Smooth muscle cell (in vitro differentiated cells): ENCODE measurements around the gene GLIPR2. TPM values are rescaled to one million over a fixed set of nuclear protein-coding genes. Genes with fewer than 3 reads are reported as not detected.
"Not testable (repeated sequence)": the region's sequence is repeated elsewhere in the genome, so short reads cannot be mapped to it uniquely, and the experiment has no call there.

Source experiments
- DNase-seq: peaks from one replicate; lab custom pipeline; 2025; ENCODE audit not compliant: unreplicated experiment; lab: John Stamatoyannopoulos, UW
- H2AFZ ChIP-seq: fragments of 200-600 bp; sonication (generic); 2 replicates; pipeline ENCODE4 v1.6.0; 2016; ENCODE audit warnings: antibody characterized with exemption, low read depth, mild to moderate bottlenecking
- H3F3A ChIP-seq: fragments of 200-600 bp; sonication (generic); 2 replicates; pipeline ENCODE4 v1.6.0; 2017; ENCODE audit warnings: antibody characterized with exemption, low read depth
- H3K27ac ChIP-seq: fragments of 200-600 bp; sonication (generic); 2 replicates; pipeline ENCODE4 v1.5.1; 2016; ENCODE audit warnings: low read depth, mild to moderate bottlenecking
- H3K27me3 ChIP-seq: fragments of 200-600 bp; sonication (generic); 2 replicates; pipeline ENCODE4 v1.6.1; 2016; ENCODE audit warnings: low read depth, mild to moderate bottlenecking
- H3K36me3 ChIP-seq: fragments of 200-600 bp; sonication (generic); 2 replicates; pipeline ENCODE4 v1.5.1; 2016; ENCODE audit warnings: low read depth
- H3K4me1 ChIP-seq: fragments of 200-600 bp; sonication (generic); 2 replicates; pipeline ENCODE4 v1.5.1; 2016; ENCODE audit warnings: low read depth
- H3K4me2 ChIP-seq: fragments of 200-600 bp; sonication (generic); 2 replicates; pipeline ENCODE4 v1.6.0; 2016; ENCODE audit warnings: mild to moderate bottlenecking
- H3K4me3 ChIP-seq: fragments of 200-600 bp; sonication (generic); 2 replicates; pipeline ENCODE4 v1.5.1; 2016; ENCODE audit warnings: mild to moderate bottlenecking
- H3K79me2 ChIP-seq: fragments of 200-600 bp; sonication (generic); 2 replicates; pipeline ENCODE4 v1.6.0; 2016; ENCODE audit warnings: low read depth, mild to moderate bottlenecking
- H3K9ac ChIP-seq: fragments of 200-600 bp; sonication (generic); 2 replicates; pipeline ENCODE4 v1.6.0; 2016; ENCODE audit warnings: low read depth
- H3K9me3 ChIP-seq: fragments of 200-600 bp; sonication (generic); replicated peaks from 2 replicates; pipeline ENCODE4 v1.5.1; 2016; ENCODE audit warnings: low read depth
- H4K20me1 ChIP-seq: fragments of 200-600 bp; sonication (generic); 2 replicates; pipeline ENCODE4 v1.6.0; 2016; ENCODE audit warnings: low read depth
- WGBS: methylation state at CpG from one replicate; pipeline ENCODE4 v1.1.7; 2016; ENCODE audit warnings: low lambda C conversion rate; 5-methylcytosine and 5-hydroxymethylcytosine counted together
- polyA plus RNA-seq: library from polyadenylated mRNA; unstranded; fragments of >200 nt; fragmentation: Nextera tagmentation; extraction: Ambion mirVana; gene quantifications from 2 replicates; pipeline ENCODE4 v1.2.1, GENCODE V29; 2016
- total RNA-seq: library from RNA; depleted of rRNA; stranded (reverse); fragments of >200 nt; gene quantifications from 2 replicates; pipeline ENCODE4 v1.2.3, GENCODE V29; 2014
- TF ChIP-seq, protein P1 (sequence below): fragments of 200-600 bp; sonication (generic); IDR thresholded peaks from 2 replicates; pipeline ENCODE4 v1.5.1; 2017; ENCODE audit warnings: borderline replicate concordance, mild to moderate bottlenecking, antibody characterized with exemption; ENCODE audit not compliant: insufficient read depth, poor library complexity, severe bottlenecking

GLIPR2 gene, protein sequence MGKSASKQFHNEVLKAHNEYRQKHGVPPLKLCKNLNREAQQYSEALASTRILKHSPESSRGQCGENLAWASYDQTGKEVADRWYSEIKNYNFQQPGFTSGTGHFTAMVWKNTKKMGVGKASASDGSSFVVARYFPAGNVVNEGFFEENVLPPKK
- 30.7 and 35.8 TPM in 2 replicates for total RNA-seq
- polyA plus RNA-seq, result 91.1 and 121 TPM in 2 replicates

DNA sequence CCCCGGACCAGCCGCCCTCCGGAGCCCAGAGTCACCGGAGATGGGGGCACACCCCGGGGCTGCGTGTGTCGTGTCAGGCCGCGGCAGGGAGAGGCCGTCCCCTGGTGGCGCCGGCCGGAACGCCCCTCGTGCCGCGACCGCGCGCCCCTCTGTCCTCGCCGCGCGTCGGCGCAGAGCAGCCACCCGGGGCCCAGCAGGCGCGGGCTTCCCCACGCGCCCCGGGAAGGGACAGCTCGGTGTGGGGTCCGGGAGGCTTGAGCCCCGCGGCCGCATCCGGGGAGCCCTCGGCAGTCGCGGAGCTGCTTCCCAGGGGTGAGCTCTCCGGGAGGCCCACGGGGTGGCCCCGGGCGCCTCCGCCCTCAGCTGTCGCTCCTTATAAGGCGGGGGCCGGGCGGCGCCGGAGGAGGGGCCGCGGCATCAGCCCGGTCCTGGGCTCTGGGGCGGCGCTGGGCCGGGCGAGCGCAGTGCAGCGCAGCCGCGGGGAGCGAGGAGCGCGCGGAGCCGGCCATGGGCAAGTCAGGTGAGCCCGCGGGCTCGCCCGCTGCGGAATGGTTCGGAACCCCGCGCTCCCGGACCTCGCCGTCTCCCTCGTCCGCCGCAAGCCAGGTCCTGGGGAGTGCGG is at the start of gene GLIPR2:
GLIPR2 (plus strand) TSS at position 462 of the 622 bp plus-strand sequence; CDS start at position 508, 46 bp downstream.
- DNase-seq, result no peak
- Histone ChIP-seq H4K20me1 (peaks cover 16% of the 10 kb centered on the region), H3K9me3 (no peaks in the 10 kb centered on the region), H3K4me1 (peaks cover 14% of the 10 kb centered on the region), H3K4me3 (peak within 1 kb of the TSS; percentile 82), H3K27ac (no peak within 1 kb of the TSS), H3K9ac (peak within 1 kb of the TSS; percentile 57), H2AFZ (peak within 1 kb of the TSS; percentile 84), H3K79me2 (peaks cover 30% of the 10 kb centered on the region), H3K4me2 (peak within 1 kb of the TSS; percentile 99), H3F3A (peaks cover 3% of the 10 kb centered on the region), H3K27me3 (no peaks in the 10 kb centered on the region), H3K36me3 (no peaks in the 10 kb centered on the region)
- TF ChIP-seq, protein P1, sequence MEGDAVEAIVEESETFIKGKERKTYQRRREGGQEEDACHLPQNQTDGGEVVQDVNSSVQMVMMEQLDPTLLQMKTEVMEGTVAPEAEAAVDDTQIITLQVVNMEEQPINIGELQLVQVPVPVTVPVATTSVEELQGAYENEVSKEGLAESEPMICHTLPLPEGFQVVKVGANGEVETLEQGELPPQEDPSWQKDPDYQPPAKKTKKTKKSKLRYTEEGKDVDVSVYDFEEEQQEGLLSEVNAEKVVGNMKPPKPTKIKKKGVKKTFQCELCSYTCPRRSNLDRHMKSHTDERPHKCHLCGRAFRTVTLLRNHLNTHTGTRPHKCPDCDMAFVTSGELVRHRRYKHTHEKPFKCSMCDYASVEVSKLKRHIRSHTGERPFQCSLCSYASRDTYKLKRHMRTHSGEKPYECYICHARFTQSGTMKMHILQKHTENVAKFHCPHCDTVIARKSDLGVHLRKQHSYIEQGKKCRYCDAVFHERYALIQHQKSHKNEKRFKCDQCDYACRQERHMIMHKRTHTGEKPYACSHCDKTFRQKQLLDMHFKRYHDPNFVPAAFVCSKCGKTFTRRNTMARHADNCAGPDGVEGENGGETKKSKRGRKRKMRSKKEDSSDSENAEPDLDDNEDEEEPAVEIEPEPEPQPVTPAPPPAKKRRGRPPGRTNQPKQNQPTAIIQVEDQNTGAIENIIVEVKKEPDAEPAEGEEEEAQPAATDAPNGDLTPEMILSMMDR, result peak; percentile 20
- under 1% methylated on average over 54 of the region's 83 CpGs for WGBS

DNA sequence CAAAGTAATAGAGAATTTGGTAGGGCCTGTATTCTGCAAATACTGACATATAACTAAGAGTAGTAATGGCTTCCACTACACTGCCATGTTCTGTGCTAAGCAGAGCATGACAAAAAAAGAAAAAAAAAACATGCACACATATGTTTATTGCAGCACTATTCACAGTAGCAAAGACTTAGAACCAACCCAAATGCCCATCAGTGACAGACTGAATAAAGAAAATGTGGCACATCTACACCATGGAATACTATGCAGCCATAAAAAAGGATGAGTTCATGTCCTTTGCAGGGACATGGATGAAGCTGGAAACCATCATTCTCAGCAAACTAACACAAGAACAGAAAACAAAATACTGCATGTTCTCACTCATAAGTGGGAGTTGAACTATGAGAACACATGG is 49.5 kb upstream of the GLIPR2 start:
- not testable (repeated sequence) for H2AFZ ChIP-seq, H3K36me3 ChIP-seq, H3K27ac ChIP-seq, H4K20me1 ChIP-seq, H3K9ac ChIP-seq, H3K4me1 ChIP-seq, DNase-seq, H3K4me3 ChIP-seq, H3K79me2 ChIP-seq, H3F3A ChIP-seq, H3K27me3 ChIP-seq, H3K4me2 ChIP-seq, H3K9me3 ChIP-seq

DNA sequence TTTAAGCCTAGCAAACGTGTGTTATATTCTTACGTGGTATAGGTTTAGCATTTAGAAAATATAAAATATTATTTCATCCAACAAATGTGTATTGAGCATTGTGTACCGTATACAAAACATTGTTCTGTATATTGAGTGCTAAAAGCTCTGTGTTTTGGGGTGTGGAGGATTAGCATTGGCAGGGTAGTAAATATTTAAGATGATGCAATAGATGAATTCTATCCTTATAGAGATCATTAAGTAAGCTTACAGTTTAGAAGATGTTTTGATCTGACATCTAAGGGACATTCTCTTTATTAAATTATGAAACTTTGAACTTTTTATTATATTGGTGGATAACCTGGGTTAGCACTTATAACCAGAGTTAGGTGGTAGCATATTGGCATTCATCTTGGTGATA is 48.5 kb upstream of the GLIPR2 start:
- no peak overlapping the region for H3K27ac ChIP-seq
- 94% methylated on average over 3 of the region's 3 CpGs for WGBS
- no peak overlapping the region for H3K4me3 ChIP-seq
- H4K20me1 ChIP-seq, result no peaks in the 10 kb centered on the region
- H2AFZ ChIP-seq, result no peak overlapping the region
- no peaks in the 10 kb centered on the region for H3K9me3 ChIP-seq
- no peak for DNase-seq
- H3K27me3 ChIP-seq, result no peaks in the 10 kb centered on the region
- H3K4me2 ChIP-seq, result no peak overlapping the region
- H3F3A ChIP-seq, result peaks cover 4% of the 10 kb centered on the region
- peaks cover 3% of the 10 kb centered on the region for H3K36me3 ChIP-seq
- peaks cover 8% of the 10 kb centered on the region for H3K4me1 ChIP-seq
- H3K9ac ChIP-seq, result no peak overlapping the region
- no peaks in the 10 kb centered on the region for H3K79me2 ChIP-seq
- TF ChIP-seq, protein P1, result no peak

DNA sequence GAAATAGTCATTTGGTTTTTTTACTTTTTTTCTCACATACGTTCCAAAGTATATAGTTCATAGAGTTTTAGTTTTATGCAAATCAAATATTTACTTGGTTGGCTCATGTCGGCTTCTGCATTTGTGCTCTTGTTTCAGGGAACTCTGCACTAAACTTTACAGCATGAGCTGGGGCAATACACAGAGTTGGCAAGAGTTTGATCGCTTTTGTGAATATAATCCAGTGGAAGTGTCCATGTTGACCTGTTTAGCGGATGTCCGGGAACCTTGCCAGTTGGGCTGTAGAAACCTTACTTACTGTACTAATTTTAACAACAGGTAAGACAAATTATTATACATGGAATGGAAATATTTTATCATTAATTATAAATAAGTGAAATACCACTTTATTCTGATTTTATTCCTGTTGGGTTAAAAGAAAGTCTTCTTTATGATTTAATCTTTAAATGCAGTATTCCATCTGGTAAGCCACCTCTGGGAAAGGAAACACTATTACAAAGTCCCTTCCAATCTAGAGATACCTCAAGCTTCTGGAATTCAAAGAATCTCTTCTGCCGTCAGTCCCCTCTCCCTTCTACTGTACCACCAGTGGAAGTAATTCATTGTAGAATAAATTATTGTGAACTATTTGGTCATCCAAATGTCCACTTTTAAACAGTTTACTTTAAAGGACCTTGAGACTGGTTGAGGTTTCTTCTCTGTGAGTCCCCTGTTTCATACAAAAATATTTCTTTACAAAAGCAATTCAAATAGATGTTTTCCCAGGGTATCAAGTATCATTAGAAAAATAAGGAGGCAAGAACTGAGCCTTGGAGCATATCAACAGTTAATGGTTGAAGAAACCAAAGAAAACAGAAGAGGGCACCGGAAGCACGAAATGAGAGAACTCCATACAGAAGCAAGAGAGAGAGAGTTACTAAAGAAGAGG is 45.2 kb upstream of the GLIPR2 start:
- H3K27ac ChIP-seq, result peak overlapping the region; percentile 23

More for the DNA sequence above, 45.2 kb upstream of the GLIPR2 start:
- Histone ChIP-seq H3K36me3 (no peaks in the 10 kb centered on the region), H3K9me3 (no peaks in the 10 kb centered on the region), H2AFZ (no peak overlapping the region), H3K9ac (no peak overlapping the region), H4K20me1 (no peaks in the 10 kb centered on the region), H3F3A (peaks cover 4% of the 10 kb centered on the region), H3K79me2 (no peaks in the 10 kb centered on the region), H3K27me3 (no peaks in the 10 kb centered on the region), H3K4me3 (no peak overlapping the region), H3K4me1 (peaks cover 8% of the 10 kb centered on the region), H3K4me2 (peak overlapping the region; percentile 51)
- DNase-seq, result no peak
- 73% methylated on average over 8 of the region's 8 CpGs for WGBS
- TF ChIP-seq, protein P1, result no peak
